ENCODE results near the gene KCNN3.
"Not testable (repeated sequence)": the region's sequence is repeated elsewhere in the genome, so short reads cannot be mapped to it uniquely, and the experiment has no call there.

The KCNN3 gene

GRCh38 chr1:154698320-154699096 is 171.6 kb downstream of the KCNN3 start:
- DNase-seq (ENCODE audit: low read depth in 2 of 2): no peak

GRCh38 chr1:154697710-154698109 is 172.4 kb downstream of the KCNN3 start:
- DNase-seq (ENCODE audit: low read depth in 2 of 2): no peak

GRCh38 chr1:154696456-154696855 is 173.6 kb downstream of the KCNN3 start:
- no peak for DNase-seq (ENCODE audit: low read depth in 2 of 2)

- no peak for DNase-seq (ENCODE audit: low read depth in 2 of 2)
Observed at GRCh38 chr1:154695985-154696384, 174.1 kb downstream of the KCNN3 start.

GRCh38 chr1:154694995-154695394 is 175.1 kb downstream of the KCNN3 start:
- DNase-seq (ENCODE audit: low read depth in 2 of 2): no peak

GRCh38 chr1:154689083-154689482 is 181.0 kb downstream of the KCNN3 start:
- DNase-seq (ENCODE audit: low read depth in 2 of 2): no peak

- DNase-seq (ENCODE audit: low read depth in 2 of 2): no peak
Observed at GRCh38 chr1:154686507-154686906, 183.6 kb downstream of the KCNN3 start.

- no peak for DNase-seq (ENCODE audit: low read depth in 2 of 2)
Observed at GRCh38 chr1:154683820-154684219, 186.3 kb downstream of the KCNN3 start.

- no peak for DNase-seq (ENCODE audit: low read depth in 2 of 2)
Observed at GRCh38 chr1:154682254-154682653, 187.8 kb downstream of the KCNN3 start.

- not testable (repeated sequence) for DNase-seq (ENCODE audit: low read depth in 2 of 2)
Observed at GRCh38 chr1:154677844-154678243, 192.2 kb downstream of the KCNN3 start.

GRCh38 chr1:154676847-154677246 is 193.2 kb downstream of the KCNN3 start:
- DNase-seq (ENCODE audit: low read depth in 2 of 2): not testable (repeated sequence)

- DNase-seq (ENCODE audit: low read depth in 2 of 2): not testable (repeated sequence)
Observed at GRCh38 chr1:154674456-154674855, 195.6 kb downstream of the KCNN3 start.

- not testable (repeated sequence) for DNase-seq (ENCODE audit: low read depth in 2 of 2)
Observed at GRCh38 chr1:154672245-154672644, 197.8 kb downstream of the KCNN3 start.

- DNase-seq (ENCODE audit: low read depth in 2 of 2): not testable (repeated sequence)
Observed at GRCh38 chr1:154671412-154671811, 198.7 kb downstream of the KCNN3 start.

GRCh38 chr1:154670310-154671270 is 199.5 kb downstream of the KCNN3 start:
- not testable (repeated sequence) for DNase-seq (ENCODE audit: low read depth in 2 of 2)

- DNase-seq (ENCODE audit: low read depth in 2 of 2): peak; percentile 49 to 52
Observed at GRCh38 chr1:154669464-154670282, 200.4 kb downstream of the KCNN3 start.

- DNase-seq (ENCODE audit: low read depth in 2 of 2): no peak
Observed at GRCh38 chr1:154666051-154666790, 203.9 kb downstream of the KCNN3 start.

GRCh38 chr1:154664331-154665002 is 205.6 kb downstream of the KCNN3 start:
- DNase-seq (ENCODE audit: low read depth in 2 of 2): no peak

GRCh38 chr1:154663471-154664060 is 206.5 kb downstream of the KCNN3 start:
- no peak for DNase-seq (ENCODE audit: low read depth in 2 of 2)

GRCh38 chr1:154661110-154661509 is 209.0 kb downstream of the KCNN3 start:
- DNase-seq (ENCODE audit: low read depth in 2 of 2): no peak

All from stimulated activated CD8-positive, alpha-beta memory T cell treated with anti-CD3 and anti-CD28 coated beads, Interleukin-15, amount 100 ng/mL, for 48 hours (primary cell).